ENCODE results near the gene BOD1. TPM values are rescaled to one million over a fixed set of nuclear protein-coding genes. Genes with fewer than 3 reads are reported as not detected.

The BOD1 gene
- total and polyA plus RNA-seq, 10 of the 15 experiments (the other 5 are each of a cell fraction or from before 2014, with no cell fraction given) = 14.1 to 35.8 (median 29.6) TPM

GRCh38 chr5:173646692-173647091 lies 30.2 kb upstream of the BOD1 start:
- Histone ChIP-seq H3K9ac (ENCODE audit: control insufficient read depth, insufficient read depth, low read length) (no peak overlapping the region), H3K4me2 (ENCODE audit: control insufficient read depth, insufficient read depth) (no peak overlapping the region), H4K20me1 (ENCODE audit: control insufficient read depth, insufficient read depth) (no peaks in the 10 kb centered on the region), H2AFZ (ENCODE audit: control insufficient read depth, low read depth, low read length) (no peak overlapping the region), H3K27me3 (replicated peaks in 1 of 2; ENCODE audit: control insufficient read depth in 2 of 2, insufficient read depth in 2 of 2, low read length in 1 of 2) (no peaks in the 10 kb centered on the region), H3K27ac (ENCODE audit: control insufficient read depth, insufficient read depth) (no peak overlapping the region), H3K9me3 (replicated peaks; ENCODE audit: control insufficient read depth, insufficient read depth, low read length) (no peaks in the 10 kb centered on the region), H3K4me1 (ENCODE audit: control insufficient read depth, insufficient read depth, low read length) (peaks cover 12% of the 10 kb centered on the region), H3K36me3 (ENCODE audit: control insufficient read depth in 2 of 2, insufficient read depth in 2 of 2, low read length in 1 of 2) (no peaks in the 10 kb centered on the region), H3K4me3 (no peak overlapping the region), H3K79me2 (ENCODE audit: control insufficient read depth, insufficient read depth, low read length) (no peaks in the 10 kb centered on the region)
- BruUV-seq (replicated peaks) = no TSS peak
- SMC1A ChIA-PET (ENCODE audit: uncharacterized antibody, unreplicated experiment) = interaction anchor here (1.1 to 1.2 kb wide), 2 partner anchors 60 to 91 kb away, joined by 3 read pairs; no protein-coding TSS in a partner anchor
- WGBS (ENCODE audit: insufficient coverage, insufficient replicate concordance, low lambda C conversion rate, missing lambda C conversion rate) = 90% methylated on average over 5 of the region's 5 CpGs
- TF ChIP-seq RAD51 (IDR thresholded peaks at IDR 0.05) (no peak), ZSCAN29 (IDR thresholded peaks at IDR 0.05) (no peak), IKZF2 (IDR thresholded peaks at IDR 0.05) (no peak)
- TF ChIP-seq, protein P1, sequence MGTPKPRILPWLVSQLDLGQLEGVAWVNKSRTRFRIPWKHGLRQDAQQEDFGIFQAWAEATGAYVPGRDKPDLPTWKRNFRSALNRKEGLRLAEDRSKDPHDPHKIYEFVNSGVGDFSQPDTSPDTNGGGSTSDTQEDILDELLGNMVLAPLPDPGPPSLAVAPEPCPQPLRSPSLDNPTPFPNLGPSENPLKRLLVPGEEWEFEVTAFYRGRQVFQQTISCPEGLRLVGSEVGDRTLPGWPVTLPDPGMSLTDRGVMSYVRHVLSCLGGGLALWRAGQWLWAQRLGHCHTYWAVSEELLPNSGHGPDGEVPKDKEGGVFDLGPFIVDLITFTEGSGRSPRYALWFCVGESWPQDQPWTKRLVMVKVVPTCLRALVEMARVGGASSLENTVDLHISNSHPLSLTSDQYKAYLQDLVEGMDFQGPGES (IDR thresholded peaks at IDR 0.05) = no peak
- TF ChIP-seq, protein P2, sequence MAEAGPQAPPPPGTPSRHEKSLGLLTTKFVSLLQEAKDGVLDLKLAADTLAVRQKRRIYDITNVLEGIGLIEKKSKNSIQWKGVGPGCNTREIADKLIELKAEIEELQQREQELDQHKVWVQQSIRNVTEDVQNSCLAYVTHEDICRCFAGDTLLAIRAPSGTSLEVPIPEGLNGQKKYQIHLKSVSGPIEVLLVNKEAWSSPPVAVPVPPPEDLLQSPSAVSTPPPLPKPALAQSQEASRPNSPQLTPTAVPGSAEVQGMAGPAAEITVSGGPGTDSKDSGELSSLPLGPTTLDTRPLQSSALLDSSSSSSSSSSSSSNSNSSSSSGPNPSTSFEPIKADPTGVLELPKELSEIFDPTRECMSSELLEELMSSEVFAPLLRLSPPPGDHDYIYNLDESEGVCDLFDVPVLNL (IDR thresholded peaks at IDR 0.05; ENCODE audit: low read depth, low read length) = no peak
- intact Hi-C loops (cut with micrococcal nuclease; ENCODE audit: unreplicated experiment) = no loop called here
- FAIRE-seq (no peak), ATAC-seq (no peak), DNase-seq (ENCODE audit: low read depth, low spot score) (no peak)
- in situ Hi-C loops (cut with MboI) = no loop called here
- POLR2A ChIA-PET = no interaction called here
- RAD21 ChIA-PET (ENCODE audit: unreplicated experiment) = interaction anchor here (2.4 kb wide), 1 partner anchor 17 kb away, joined by 7 read pairs; no protein-coding TSS in a partner anchor
- CTCF ChIA-PET = no interaction called here

Measured in GM12878 (cell line).